GM21360 (cell line): ENCODE measurements around the gene MARVELD3.
"Not testable (repeated sequence)": the region's sequence is repeated elsewhere in the genome, so short reads cannot be mapped to it uniquely, and the experiment has no call there.

ENCODE experiments used
- ATAC-seq: cut with Tn5 transposase; IDR thresholded peaks from one replicate; pipeline ENCODE4 v1.9.1; 2021; ENCODE audit warnings: mild to moderate bottlenecking, moderate library complexity; ENCODE audit not compliant: unreplicated experiment

MARVELD3 gene

GRCh38 chr16:71670537-71670936, 44.6 kb downstream of the MARVELD3 start:
- no peak for ATAC-seq

- no peak for ATAC-seq
Observed at GRCh38 chr16:71671165-71671564, 45.2 kb downstream of the MARVELD3 start.

- ATAC-seq, result no peak
Observed at GRCh38 chr16:71672125-71672524, 46.1 kb downstream of the MARVELD3 start.

GRCh38 chr16:71672803-71673581, 47.0 kb downstream of the MARVELD3 start:
- ATAC-seq, result no peak

- no peak for ATAC-seq
Observed at GRCh38 chr16:71673582-71673973, 47.6 kb downstream of the MARVELD3 start.

GRCh38 chr16:71674229-71674628, 48.2 kb downstream of the MARVELD3 start:
- no peak for ATAC-seq

- no peak for ATAC-seq
Observed at GRCh38 chr16:71675380-71675779, 49.4 kb downstream of the MARVELD3 start.

GRCh38 chr16:71676236-71676635, 50.3 kb downstream of the MARVELD3 start:
- no peak for ATAC-seq

GRCh38 chr16:71681360-71681759, 55.4 kb downstream of the MARVELD3 start:
- no peak for ATAC-seq

GRCh38 chr16:71684280-71684679, 58.3 kb downstream of the MARVELD3 start:
- not testable (repeated sequence) for ATAC-seq
